Measurements from ENCODE around the gene STRBP. TPM values are rescaled to one million over a fixed set of nuclear protein-coding genes. Genes with fewer than 3 reads are reported as not detected.
"Not testable (repeated sequence)": the region's sequence is repeated elsewhere in the genome, so short reads cannot be mapped to it uniquely, and the experiment has no call there.

STRBP gene
- total RNA-seq, 1 donor from 2014 or later = 11.3 TPM

- DNase-seq = no peak
Observed at GRCh38 chr9:123282362-123283047, 14.1 kb upstream of the STRBP start.

DNA sequence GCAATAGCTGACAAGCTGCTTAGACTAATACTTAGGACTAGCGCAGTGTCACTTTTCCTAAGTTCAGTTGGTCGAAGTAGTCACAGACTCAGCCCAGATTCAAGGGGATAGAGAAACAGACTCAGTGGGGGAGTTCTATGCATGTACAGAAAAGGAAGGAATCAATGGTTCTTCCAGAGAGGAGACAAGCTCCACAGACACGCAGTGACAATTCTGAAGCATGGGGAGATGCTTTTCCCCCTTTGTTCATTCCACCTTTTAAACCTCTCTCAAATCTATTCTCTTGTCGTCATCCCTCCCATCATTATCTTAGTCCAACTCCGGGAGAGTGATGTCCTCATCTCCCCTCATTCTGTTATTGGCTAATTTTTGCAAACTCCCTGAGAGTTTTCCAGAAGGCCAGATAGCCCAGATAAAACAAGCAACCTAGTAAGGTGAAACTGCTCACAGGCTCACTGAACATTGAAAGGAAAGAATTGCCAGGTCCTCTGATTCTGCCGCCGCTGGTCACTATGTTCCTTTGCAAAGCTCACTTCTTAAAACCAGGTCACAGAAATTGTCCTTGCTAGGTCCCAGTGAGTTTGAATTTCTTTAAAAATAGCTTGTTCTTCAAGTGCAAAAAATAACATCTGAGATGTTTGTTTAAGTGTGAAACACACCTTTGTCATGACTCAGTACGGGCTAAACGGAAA is 13.4 kb upstream of the STRBP start:
- no peak for DNase-seq

- DNase-seq = not testable (repeated sequence)
Observed at GRCh38 chr9:123278879-123279493, 10.6 kb upstream of the STRBP start.

GRCh38 chr9:123278361-123278760 is 10.0 kb upstream of the STRBP start:
- DNase-seq = no peak

DNA sequence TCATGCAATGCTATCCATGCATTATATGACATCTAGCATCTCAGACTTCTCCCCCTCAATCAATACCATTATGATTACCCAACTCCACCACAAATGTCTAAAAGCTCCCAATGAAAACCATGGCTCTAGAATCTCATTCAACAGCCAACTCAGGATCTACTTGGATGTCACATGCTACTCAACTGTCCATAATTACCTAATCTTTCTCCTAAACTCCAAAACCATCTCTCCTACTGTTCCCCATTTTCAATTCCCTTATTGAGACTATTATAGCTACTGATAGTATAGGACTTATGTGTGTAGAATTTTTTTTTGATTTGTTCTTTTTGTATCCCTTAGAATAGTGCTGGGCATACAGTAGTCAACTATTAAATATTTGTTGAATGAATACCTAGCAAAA is 8.2 kb upstream of the STRBP start:
- DNase-seq = no peak

- not testable (repeated sequence) for DNase-seq
Observed at GRCh38 chr9:123271133-123271532, 2.7 kb upstream of the STRBP start.

GRCh38 chr9:123269281-123269680 is 895 bp upstream of the STRBP start:
- DNase-seq = no peak

DNA sequence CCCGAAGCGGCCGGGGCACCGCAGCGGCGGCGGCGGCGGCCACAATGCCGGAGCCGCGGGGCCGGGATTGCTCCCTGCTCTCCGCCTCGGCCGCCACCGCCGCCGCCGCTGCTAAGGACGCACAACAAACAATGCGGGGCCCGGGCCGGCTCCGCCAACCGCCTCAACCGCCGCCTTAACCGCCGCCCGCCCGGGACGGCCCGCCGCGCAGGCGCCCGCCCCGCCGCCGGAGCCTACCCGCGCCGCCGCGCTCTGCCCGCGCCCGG is 254 bp downstream of the STRBP start:
- no peak for DNase-seq

DNA sequence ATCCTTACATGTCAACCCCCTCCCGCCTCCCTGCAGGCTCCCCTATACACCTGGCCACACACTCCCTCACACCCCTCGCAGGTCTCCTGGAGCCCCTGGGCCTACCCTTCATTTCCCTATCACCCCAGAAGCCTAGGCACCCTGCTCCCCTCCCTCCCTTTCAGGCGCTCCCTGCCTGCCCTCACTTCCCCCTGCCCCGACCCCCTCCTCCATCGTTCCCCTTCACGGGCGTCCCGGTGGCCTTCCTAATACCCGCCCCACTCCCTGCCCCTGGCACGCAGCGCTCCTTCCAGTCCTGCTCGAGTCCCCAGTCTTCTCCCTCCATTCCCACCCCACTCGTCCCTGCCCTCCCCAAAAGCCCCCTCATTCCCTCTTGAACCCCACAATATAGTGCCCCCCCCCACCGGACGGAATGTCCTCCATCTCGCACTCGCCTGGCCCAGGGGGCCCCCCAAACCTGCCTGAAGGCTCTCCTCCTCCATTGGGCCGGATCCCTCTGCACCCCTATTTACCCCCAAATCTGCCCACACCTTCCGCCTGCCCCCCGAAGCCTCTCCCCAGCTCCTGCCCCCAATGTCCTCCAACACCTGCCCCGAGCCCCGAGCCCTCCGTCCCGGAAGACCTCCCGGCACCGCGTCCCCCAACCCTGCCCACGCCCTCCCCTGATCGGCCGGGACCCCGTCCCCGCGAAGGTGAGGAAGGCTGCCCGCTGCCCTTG is 746 bp downstream of the STRBP start:
- DNase-seq = no peak

GRCh38 chr9:123266655-123267399 is 1.6 kb downstream of the STRBP start:
- no peak for DNase-seq

DNA sequence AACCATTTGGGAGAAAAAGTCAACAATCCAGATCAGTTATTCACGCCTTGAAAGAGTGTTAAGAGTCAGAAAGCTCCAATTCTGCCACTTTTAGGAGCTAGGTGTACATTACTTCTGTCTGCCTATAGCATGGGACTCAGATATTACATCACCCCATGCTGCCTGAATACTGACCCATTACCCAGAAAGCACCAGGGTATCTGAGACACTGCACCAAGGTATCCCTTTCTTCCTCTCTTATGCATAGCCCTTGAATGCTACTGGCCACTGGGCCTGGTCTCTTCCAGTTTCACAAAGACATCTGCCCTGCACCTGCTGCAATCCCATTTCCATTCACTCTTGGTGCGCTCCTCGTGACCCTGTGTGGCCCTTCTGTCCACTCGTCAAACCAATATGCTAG is 2.6 kb downstream of the STRBP start:
- DNase-seq = no peak

DNA sequence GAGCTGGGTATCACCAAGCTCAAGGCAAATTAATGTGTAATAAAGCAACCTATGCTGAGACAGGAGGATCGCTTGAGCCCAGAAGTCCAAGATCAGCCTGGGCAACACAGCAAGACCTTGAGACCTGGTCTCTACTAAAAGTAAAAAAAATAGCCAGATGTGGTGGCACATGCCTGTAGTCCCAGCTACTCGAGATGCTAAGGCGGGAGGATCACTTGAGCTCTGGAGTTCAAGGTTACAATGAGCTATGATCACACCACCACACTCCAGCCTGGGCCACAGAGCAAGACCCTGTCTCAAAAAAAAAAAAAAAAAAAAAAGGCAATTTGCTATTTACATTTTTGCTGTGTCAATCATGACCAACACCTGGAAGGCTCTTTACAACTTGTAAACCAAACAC is 5.2 kb downstream of the STRBP start:
- DNase-seq = no peak

DNA sequence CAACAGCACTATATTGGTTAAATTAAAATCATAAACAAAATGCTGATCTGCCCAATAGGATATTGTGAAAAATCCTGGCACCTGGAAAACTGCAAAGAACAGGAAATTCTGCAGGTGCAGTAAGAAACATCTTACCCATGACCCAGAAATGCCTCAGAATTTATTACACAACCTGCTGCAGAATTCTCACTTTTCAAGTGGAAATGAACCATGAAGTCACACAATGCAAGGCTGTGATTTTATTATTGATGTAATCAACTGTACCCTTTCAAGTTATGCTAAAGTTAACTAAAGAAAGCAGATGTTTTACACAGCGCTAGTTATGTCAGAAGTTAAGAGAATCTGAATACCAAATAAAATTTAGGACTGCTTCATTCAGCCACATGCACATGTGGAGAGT is 6.0 kb downstream of the STRBP start:
- DNase-seq = no peak

DNA sequence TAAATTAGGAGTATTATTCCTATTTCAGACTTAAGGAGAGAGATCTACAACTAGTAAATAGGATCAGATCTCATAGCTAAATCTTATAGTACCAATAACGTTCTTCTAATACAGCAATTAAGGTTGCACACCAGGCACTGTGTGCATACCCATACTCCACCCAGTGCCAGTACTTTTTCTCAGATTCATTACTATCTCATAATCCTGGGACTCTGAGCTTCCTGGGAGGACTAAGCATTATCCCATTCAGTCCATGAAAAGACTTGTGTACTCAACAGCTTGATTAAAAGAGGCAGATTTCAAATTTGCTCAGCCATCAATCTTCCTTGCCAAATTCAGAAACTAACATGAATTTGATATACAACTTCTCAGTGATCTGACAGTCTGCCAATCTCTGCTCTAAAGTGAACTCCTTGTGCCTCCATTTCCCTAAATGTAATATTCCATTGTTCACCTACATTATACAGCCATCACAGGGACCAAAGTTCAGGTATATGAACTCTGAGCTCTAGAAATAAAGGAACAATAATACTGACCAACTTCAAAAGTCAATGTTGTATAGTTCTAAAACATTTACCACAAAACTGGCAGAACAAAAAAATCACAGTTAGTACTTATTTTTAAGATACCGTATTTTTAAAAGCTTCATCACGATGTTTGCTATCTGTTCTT is 7.2 kb downstream of the STRBP start:
- DNase-seq = no peak

DNA sequence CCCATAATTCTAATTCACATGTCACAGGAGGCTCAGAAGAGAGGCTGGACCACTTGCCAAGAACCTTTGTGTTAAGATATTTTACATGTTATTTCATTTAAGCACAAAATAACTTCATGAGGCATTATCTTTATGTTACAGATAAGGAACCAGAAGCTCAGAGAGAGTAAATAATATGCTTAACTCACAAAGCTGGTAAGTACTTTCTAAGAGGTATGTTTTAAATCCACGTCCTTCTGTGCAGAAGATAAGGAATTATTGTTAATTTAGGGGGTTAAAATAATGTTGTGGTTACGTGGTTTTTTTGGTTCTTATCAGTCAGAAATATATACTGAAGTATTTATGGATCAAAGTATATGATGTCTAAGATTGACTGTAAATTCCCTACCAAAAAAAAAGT is 8.0 kb downstream of the STRBP start:
- no peak for DNase-seq

DNA sequence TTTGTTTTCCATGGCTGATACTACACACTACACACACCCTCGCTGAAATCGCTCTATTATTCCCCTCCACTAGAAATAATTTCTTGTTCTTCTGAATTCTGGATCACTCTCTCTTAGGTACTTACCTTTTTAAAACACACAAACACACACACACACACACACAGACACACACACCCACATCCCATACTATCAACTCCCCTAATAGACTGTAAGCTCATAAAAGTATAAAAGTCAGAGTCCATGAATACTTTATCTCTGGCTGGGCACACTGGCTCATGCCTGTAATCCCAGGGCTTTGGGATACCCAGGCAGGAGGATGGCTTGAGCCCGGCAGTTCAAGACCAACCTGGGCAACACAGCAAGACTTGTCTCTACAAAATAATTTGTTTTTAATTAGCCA is 11.1 kb downstream of the STRBP start:
- no peak for DNase-seq

DNA sequence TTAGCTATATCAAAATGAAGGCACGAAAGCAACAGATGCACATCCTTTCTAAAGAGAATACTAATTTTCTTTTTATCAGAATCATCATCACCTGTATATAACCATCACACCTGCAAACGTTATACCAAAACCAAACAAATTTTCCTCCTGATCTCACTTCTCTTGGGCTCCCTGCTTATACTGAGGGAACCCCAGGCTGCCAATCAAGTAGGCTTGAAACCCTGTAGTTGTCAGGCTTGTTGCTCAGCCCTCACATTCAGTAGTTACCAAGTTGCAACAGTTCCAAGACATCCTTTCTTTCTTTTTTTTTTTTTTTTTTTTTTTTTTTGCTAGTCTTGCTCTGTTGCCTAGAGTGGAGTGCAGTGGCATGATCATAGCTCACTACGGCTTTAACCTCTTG is 12.7 kb downstream of the STRBP start:
- DNase-seq = no peak

GRCh38 chr9:123253204-123253603 is 15.2 kb downstream of the STRBP start:
- DNase-seq = no peak

- DNase-seq = no peak
Observed at GRCh38 chr9:123251741-123252140, 16.6 kb downstream of the STRBP start.

DNA sequence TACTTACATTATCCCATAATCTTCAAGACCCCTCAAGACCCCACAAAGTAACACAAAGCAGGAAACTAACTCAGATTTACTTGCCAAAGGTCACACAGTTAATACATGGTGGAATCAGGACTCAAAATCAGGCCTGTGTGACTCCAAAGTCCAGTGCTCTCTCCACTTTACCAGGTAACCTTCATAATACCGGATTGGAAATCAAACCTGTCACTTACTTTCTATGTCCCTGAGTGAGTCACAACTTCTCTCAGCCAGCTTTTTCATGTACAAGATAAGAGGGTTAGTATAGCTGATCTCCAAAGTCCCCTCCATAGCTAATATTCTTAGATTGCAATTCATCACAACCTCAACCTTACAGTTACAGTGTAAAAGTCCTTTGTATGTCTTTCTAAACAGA is 17.1 kb downstream of the STRBP start:
- no peak for DNase-seq

DNA sequence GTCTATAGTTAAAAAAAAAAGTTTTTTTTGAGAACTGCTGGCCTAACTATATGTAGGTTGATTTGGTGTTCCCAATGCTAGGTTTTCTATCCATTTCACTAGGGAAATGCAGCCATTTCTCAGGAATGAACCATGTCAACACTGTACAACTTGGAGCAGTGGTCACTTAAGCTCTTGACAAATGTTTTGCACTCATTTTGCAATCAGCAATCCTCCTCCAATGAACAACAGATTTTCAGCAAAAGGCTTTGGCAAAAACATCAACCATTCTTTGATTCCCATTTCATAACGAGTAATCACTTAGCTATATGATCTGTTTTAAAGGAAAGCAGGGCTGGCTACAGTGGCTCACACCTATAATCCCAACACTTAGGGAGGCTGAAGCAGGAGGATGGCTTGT is 17.9 kb downstream of the STRBP start:
- DNase-seq = no peak

GRCh38 chr9:123249162-123249561 is 19.2 kb downstream of the STRBP start:
- DNase-seq = not testable (repeated sequence)
